Aorta (tissue), 5 donors: ENCODE measurements around the gene TBC1D3B. TPM values are rescaled to one million over a fixed set of nuclear protein-coding genes. Genes with fewer than 3 reads are reported as not detected.

Source experiments
- ATAC-seq: fragments of 200-7000 bp; cut with Tn5 transposase; one replicate; pipeline ENCODE4 v1.9.1; 2022; ENCODE audit warnings: moderate library complexity; ENCODE audit not compliant: low FRiP score
- DNase-seq, 2 donors: peaks; one replicate each; pipeline ENCODE4 v3.0.0-alpha.2; 2020
- H3K27ac ChIP-seq, 2 donors: one replicate each; pipeline ENCODE4 v1.5.1; 2013; ENCODE audit warnings: low read length in 2 of 2, mild to moderate bottlenecking in 2 of 2, moderate library complexity in 2 of 2, control low read depth in 1 of 2, inconsistent platforms in 1 of 2, low read depth in 1 of 2
- H3K27me3 ChIP-seq, 2 donors: one replicate each; pipeline ENCODE4 v1.6.1; 2013; ENCODE audit warnings: control low read depth in 1 of 2, low read length in 1 of 2, mild to moderate bottlenecking in 1 of 2, moderate library complexity in 1 of 2; ENCODE audit not compliant: insufficient read depth in 2 of 2, control insufficient read depth in 1 of 2
- H3K36me3 ChIP-seq, 2 donors: one replicate each; pipeline ENCODE4 v1.6.1; 2013; ENCODE audit warnings: control low read depth in 1 of 2, low read length in 1 of 2, mild to moderate bottlenecking in 1 of 2; ENCODE audit not compliant: insufficient read depth in 2 of 2, control insufficient read depth in 1 of 2
- H3K4me1 ChIP-seq, 2 donors: one replicate each; pipeline ENCODE4 v1.6.1; 2013; ENCODE audit warnings: low read length in 2 of 2, control low read depth in 1 of 2, mild to moderate bottlenecking in 1 of 2, moderate library complexity in 1 of 2; ENCODE audit not compliant: insufficient read depth in 2 of 2, control insufficient read depth in 1 of 2
- H3K4me3 ChIP-seq, 2 donors: one replicate each; pipeline ENCODE4 v1.5.1; 2013; ENCODE audit warnings: low read length in 2 of 2, control low read depth in 1 of 2, mild to moderate bottlenecking in 1 of 2
- H3K9me3 ChIP-seq: one replicate; pipeline ENCODE4 v1.6.1; 2013; ENCODE audit warnings: mild to moderate bottlenecking, low read length; ENCODE audit not compliant: control insufficient read depth
- WGBS, 2 donors: extraction: QIAGEN DNeasy Blood & Tissue Kit; methylation state at CpG; one replicate each; pipeline ENCODE4 v1.1.7; 2013; 5-methylcytosine and 5-hydroxymethylcytosine counted together
- intact Hi-C, 2 donors: fragments of 100-400 bp; cut with DNase I; formaldehyde crosslinking; loops; one replicate each; pipeline versions ENCODE4 v1.14.2 to v1.15.0; 2022
- polyA plus RNA-seq, 2 donors: library from polyadenylated mRNA; stranded (reverse); fragments of 200-250 nt; gene quantifications; one replicate each; pipeline ENCODE4 v1.2.3, GENCODE V29; 2013
- total RNA-seq, 2 donors: library from RNA; stranded (reverse); fragmentation: NEBNext Ultra II Directional; extraction: Animal tissue kit (Norgen Biotek cat#: 25700); gene quantifications; one replicate each; pipeline ENCODE4 v1.2.1, GENCODE V29; 2021
- donor health status: healthy with polysubstance abuse.
- donor health status: Bipolar disorder and iron deficiency.
- donor health status: DM: no; HTN: no; CAD: no.
- donor health status: DM: no; HTN: no; CAD: no.
- donor health status: DM: yes; HTN: yes; CAD: no.

Gene TBC1D3B
- total and polyA plus RNA-seq, 4 donors: 5.0 to 13.8 (median 5.1) TPM; not detected in 1

DNA sequence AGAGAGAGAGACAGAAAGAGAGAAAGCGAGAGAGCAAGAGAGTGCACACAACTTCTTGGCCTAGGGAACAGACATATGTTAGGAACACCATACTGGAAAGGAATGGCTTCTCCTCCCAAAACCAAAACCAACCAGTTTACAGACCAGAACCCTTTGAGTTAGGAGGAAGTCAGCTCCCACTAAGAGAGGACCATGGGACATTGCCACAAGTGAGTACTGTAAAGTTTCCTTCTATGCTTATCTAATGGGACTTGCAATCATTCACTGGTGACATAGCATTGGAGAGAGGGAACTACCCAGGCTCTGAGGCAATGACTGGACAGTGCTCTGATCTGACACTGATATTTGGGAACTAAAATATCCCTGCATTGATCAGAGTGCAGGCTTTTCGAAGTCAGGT, 32.4 kb downstream of the TBC1D3B start:
- Histone ChIP-seq H3K27me3 (no peaks in the 10 kb centered on the region), H3K9me3 (no peaks in the 10 kb centered on the region), H3K27ac (no peak overlapping the region), H3K36me3 (no peaks in the 10 kb centered on the region), H3K4me3 (no peak overlapping the region), H3K4me1 (no peaks in the 10 kb centered on the region)
- intact Hi-C loops: loop anchor here (10.0 kb wide), 3 partner anchors 169 to 341 kb away; partner anchors contain the start of gene ZNHIT3 (in 1 of the 2)
- WGBS, 2 donors: 97% methylated on average over 2 of the region's 2 CpGs
- no peak for DNase-seq
- ATAC-seq: no peak

DNA sequence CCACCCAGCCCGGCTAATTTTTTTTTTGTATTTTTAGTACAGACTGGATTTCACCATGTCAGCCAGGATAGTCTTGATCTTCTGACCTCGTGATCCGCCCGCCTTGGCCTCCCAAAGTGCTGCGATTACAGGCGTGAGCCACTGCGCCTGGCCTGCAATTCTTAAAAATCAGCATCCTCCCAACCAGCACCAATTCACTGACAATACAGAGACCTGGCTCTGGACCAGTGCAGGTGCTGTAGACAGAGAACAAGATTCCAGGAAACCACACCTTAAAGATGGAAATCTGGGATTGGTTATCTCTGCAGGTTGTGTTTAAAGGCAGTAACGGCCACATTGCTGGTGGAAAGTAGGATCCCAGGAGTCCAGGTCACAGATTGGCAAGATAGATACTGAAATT, 33.6 kb downstream of the TBC1D3B start:
- Histone ChIP-seq H3K36me3 (no peaks in the 10 kb centered on the region), H3K27ac (no peak overlapping the region), H3K4me3 (no peak overlapping the region), H3K4me1 (no peaks in the 10 kb centered on the region), H3K9me3 (no peaks in the 10 kb centered on the region), H3K27me3 (no peaks in the 10 kb centered on the region)
- DNase-seq: no peak
- 91 to 94% methylated on average over 8 of the region's 8 CpGs for WGBS, 2 donors
- intact Hi-C loops: loop anchor here (10.0 kb wide), 3 partner anchors 168 to 342 kb away; partner anchors contain the start of gene ZNHIT3 (in 1 of the 2)
- ATAC-seq: no peak

DNA sequence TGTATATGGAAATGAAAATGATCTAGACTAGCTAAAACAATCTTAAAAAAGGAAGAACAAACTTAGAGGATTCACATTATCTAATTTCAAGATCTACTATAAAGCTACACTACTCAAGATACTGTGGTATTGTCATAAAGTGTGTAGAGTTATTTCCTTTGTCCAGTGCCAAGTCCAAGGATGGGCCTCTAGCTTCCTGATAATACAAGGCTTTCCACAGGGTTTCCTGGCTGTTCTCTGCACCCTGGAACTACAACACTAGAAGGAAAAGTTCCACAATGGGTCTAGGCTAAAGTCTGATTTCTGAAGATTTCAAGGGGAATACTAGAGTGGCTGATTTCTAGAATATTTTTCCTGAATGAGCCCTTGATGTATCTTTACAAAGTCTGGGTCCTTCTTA, 34.2 kb downstream of the TBC1D3B start:
- Histone ChIP-seq H3K27ac (no peak overlapping the region), H3K36me3 (no peaks in the 10 kb centered on the region), H3K4me3 (no peak overlapping the region), H3K27me3 (no peaks in the 10 kb centered on the region), H3K9me3 (no peaks in the 10 kb centered on the region), H3K4me1 (no peaks in the 10 kb centered on the region)
- intact Hi-C loops: loop anchor here (10.0 kb wide), 3 partner anchors 167 to 343 kb away; partner anchors contain the start of gene ZNHIT3 (in 1 of the 2)
- ATAC-seq: no peak
- no peak for DNase-seq

DNA sequence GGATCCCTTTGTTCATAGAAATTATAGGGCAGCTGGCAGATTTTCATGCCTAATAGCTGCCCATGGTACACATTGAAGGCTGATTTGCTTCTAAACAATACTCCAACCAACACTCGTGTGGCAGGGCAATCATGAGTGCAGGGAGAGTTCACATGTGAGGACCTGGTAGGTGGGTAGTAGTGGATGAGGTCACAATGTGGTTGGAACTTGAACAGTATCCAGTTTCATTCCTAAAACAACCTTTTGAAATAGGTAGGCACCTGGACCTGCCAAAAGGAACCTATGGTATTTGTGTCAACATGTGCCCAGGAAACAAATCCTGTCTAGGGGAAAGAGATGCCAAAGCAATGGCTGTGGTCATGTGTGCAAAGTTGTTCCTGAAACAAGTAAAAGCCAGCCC, 40.0 kb downstream of the TBC1D3B start:
- DNase-seq: no peak
- no peak for ATAC-seq
- Histone ChIP-seq H3K36me3 (no peaks in the 10 kb centered on the region), H3K27me3 (no peaks in the 10 kb centered on the region), H3K27ac (no peak overlapping the region), H3K9me3 (no peaks in the 10 kb centered on the region), H3K4me1 (no peaks in the 10 kb centered on the region), H3K4me3 (no peak overlapping the region)
- 61 to 71% methylated on average over 1 of the region's 1 CpG for WGBS, 2 donors
- intact Hi-C loops: no loop called here

DNA sequence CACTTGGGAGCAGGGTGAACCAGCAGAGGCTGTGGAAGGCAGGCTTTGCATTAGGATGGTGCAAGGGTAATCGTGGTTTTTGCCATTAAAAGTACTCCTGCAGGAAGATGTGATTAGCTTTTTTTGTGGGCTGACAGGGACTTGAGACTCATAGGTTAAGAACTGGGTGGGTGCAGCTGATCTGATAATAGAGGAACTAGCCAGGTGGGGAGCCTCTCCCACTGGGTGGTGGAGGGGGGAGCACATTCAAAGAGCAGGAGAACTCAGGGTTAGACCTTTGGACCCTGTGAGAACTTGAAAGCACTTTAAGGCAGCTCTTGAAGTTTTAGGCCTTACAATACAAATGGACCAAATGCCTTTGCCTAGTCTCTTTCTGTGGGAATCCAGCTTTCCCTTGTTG, 40.4 kb downstream of the TBC1D3B start:
- ATAC-seq: no peak

DNA sequence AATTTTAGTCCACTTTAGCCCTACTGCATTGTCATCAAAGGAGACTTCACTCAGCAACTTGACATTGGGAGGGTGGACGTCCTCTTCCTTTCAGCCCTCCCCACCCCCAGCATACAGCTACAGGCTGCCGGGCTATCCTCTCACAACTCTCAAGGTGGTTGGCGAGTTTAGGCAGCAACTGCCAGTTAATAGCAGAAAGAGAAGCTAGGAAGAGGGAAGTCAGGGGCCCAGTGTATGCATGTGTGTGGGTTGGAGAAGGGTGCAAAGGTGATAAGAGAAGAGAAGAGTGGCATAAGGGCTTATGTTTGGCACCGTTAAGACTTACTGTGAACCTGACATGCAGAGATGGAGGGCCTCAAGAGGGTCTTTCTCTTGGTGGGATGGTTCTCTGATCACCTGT, 41.0 kb downstream of the TBC1D3B start:
- ATAC-seq (no peak), DNase-seq (no peak)
- H3K4me1 ChIP-seq: no peaks in the 10 kb centered on the region
- H3K27me3 ChIP-seq: no peaks in the 10 kb centered on the region
- no peaks in the 10 kb centered on the region for H3K9me3 ChIP-seq
- 80 to 81% methylated on average over 4 of the region's 4 CpGs for WGBS, 2 donors
- intact Hi-C loops: no loop called here
- H3K36me3 ChIP-seq: no peaks in the 10 kb centered on the region
- no peak overlapping the region for H3K27ac ChIP-seq
- no peak overlapping the region for H3K4me3 ChIP-seq

More for the DNA sequence above, 40.4 kb downstream of the TBC1D3B start:
- no peaks in the 10 kb centered on the region for H3K27me3 ChIP-seq
- DNase-seq: no peak
- H3K9me3 ChIP-seq: no peaks in the 10 kb centered on the region
- H3K27ac ChIP-seq: no peak overlapping the region
- WGBS, 2 donors: 71 to 82% methylated on average over 1 of the region's 1 CpG
- H3K4me3 ChIP-seq: no peak overlapping the region
- no peaks in the 10 kb centered on the region for H3K4me1 ChIP-seq
- no peaks in the 10 kb centered on the region for H3K36me3 ChIP-seq
- intact Hi-C loops: no loop called here

DNA sequence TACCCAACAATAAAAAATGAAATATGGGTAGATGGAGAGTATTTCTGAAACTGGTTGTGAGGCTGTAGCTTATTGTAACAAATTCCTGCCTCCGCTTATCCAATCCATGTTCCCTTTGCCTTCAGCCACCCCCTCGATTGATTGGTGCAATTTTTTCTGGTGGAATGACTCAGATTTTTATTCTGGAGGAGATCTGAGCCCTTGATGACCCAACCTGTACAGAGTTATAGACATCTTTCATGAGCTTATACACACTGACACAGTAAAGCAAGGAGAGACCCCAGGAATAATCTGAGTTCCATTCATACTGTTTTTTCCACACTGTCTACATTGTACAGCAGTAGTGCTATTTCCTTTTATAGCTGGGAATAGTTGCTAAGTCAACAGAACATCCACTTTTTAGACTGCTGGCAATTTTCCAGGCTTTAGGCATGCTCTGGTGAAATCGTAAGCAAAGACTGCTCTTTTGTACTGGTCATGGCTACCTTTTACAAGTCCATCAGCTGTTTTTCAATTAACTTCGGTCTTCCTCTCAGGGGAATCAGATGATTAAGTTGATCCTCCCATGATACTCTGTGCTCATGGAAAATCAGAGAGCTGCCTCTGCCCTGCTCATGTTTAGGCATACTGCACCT, 42.7 kb downstream of the TBC1D3B start:
- Histone ChIP-seq H3K27ac (no peak overlapping the region), H3K36me3 (no peaks in the 10 kb centered on the region), H3K4me3 (no peak overlapping the region), H3K4me1 (no peaks in the 10 kb centered on the region), H3K9me3 (no peaks in the 10 kb centered on the region), H3K27me3 (no peaks in the 10 kb centered on the region)
- intact Hi-C loops: no loop called here
- DNase-seq (no peak), ATAC-seq (no peak)
- WGBS, 2 donors: 12 to 27% methylated on average over 4 of the region's 4 CpGs

DNA sequence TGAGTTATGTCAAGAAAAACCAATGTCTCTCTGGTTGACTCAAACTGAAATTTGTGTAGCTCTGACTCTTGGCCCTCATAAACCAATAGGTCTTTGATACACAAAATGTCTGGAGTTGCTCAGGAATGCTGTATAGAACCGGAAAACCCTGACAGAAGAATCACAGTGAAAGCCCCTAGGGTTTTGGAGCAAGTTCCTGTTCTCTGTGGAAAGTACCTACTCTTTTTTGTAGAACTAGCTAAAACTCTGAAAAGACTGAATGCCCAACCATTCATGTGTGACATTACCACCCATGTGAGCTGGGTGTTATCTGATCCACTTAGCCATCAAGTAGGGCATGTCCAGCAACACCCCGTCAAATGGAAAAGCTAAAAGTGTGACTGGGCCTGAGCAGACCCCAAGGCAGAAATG, 44.0 kb downstream of the TBC1D3B start:
- no peaks in the 10 kb centered on the region for H3K9me3 ChIP-seq
- ATAC-seq: no peak
- 46 to 53% methylated on average over 2 of the region's 2 CpGs for WGBS, 2 donors
- H3K4me3 ChIP-seq: no peak overlapping the region
- no peaks in the 10 kb centered on the region for H3K27me3 ChIP-seq
- no peak for DNase-seq
- intact Hi-C loops: no loop called here
- no peaks in the 10 kb centered on the region for H3K36me3 ChIP-seq
- H3K27ac ChIP-seq: no peak overlapping the region
- no peaks in the 10 kb centered on the region for H3K4me1 ChIP-seq

DNA sequence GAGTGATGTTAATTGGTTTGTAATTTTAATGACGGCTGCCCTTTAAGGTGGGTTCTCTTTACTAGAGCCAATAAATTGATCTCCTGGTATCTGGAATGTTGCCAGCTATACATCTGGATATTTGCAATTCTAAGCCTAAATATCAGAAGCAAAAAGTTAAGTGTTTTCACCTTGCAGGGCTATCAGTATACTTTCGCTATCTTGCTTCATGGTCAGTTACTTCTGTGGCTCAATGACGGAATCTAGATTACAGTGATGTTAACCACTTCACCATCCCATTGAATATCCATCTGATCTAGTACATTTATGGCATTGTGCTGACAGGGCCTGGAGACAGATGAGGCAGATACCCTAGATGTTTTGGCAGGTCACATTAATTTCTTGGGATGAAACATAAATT, 44.5 kb downstream of the TBC1D3B start:
- no peak overlapping the region for H3K4me3 ChIP-seq
- WGBS, 2 donors: 76 to 82% methylated on average over 3 of the region's 3 CpGs
- ATAC-seq (no peak), DNase-seq (no peak)
- no peaks in the 10 kb centered on the region for H3K36me3 ChIP-seq
- no peaks in the 10 kb centered on the region for H3K4me1 ChIP-seq
- no peaks in the 10 kb centered on the region for H3K9me3 ChIP-seq
- H3K27me3 ChIP-seq: no peaks in the 10 kb centered on the region
- no peak overlapping the region for H3K27ac ChIP-seq
- intact Hi-C loops: no loop called here
